Smooth muscle cell (in vitro differentiated cells): ENCODE data around the gene PCDHGB7. TPM values are rescaled to one million over a fixed set of nuclear protein-coding genes. Genes with fewer than 3 reads are reported as not detected.
"Not testable (repeated sequence)": the region's sequence is repeated elsewhere in the genome, so short reads cannot be mapped to it uniquely, and the experiment has no call there.

Experiments
- DNase-seq: peaks from one replicate; lab custom pipeline; 2025; ENCODE audit not compliant: unreplicated experiment; lab: John Stamatoyannopoulos, UW
- H2AFZ ChIP-seq: fragments of 200-600 bp; sonication (generic); 2 replicates; pipeline ENCODE4 v1.6.0; 2016; ENCODE audit warnings: antibody characterized with exemption, low read depth, mild to moderate bottlenecking
- H3F3A ChIP-seq: fragments of 200-600 bp; sonication (generic); 2 replicates; pipeline ENCODE4 v1.6.0; 2017; ENCODE audit warnings: antibody characterized with exemption, low read depth
- H3K27ac ChIP-seq: fragments of 200-600 bp; sonication (generic); 2 replicates; pipeline ENCODE4 v1.5.1; 2016; ENCODE audit warnings: low read depth, mild to moderate bottlenecking
- H3K27me3 ChIP-seq: fragments of 200-600 bp; sonication (generic); 2 replicates; pipeline ENCODE4 v1.6.1; 2016; ENCODE audit warnings: low read depth, mild to moderate bottlenecking
- H3K36me3 ChIP-seq: fragments of 200-600 bp; sonication (generic); 2 replicates; pipeline ENCODE4 v1.5.1; 2016; ENCODE audit warnings: low read depth
- H3K4me1 ChIP-seq: fragments of 200-600 bp; sonication (generic); 2 replicates; pipeline ENCODE4 v1.5.1; 2016; ENCODE audit warnings: low read depth
- H3K4me2 ChIP-seq: fragments of 200-600 bp; sonication (generic); 2 replicates; pipeline ENCODE4 v1.6.0; 2016; ENCODE audit warnings: mild to moderate bottlenecking
- H3K4me3 ChIP-seq: fragments of 200-600 bp; sonication (generic); 2 replicates; pipeline ENCODE4 v1.5.1; 2016; ENCODE audit warnings: mild to moderate bottlenecking
- H3K79me2 ChIP-seq: fragments of 200-600 bp; sonication (generic); 2 replicates; pipeline ENCODE4 v1.6.0; 2016; ENCODE audit warnings: low read depth, mild to moderate bottlenecking
- H3K9ac ChIP-seq: fragments of 200-600 bp; sonication (generic); 2 replicates; pipeline ENCODE4 v1.6.0; 2016; ENCODE audit warnings: low read depth
- H3K9me3 ChIP-seq: fragments of 200-600 bp; sonication (generic); replicated peaks from 2 replicates; pipeline ENCODE4 v1.5.1; 2016; ENCODE audit warnings: low read depth
- H4K20me1 ChIP-seq: fragments of 200-600 bp; sonication (generic); 2 replicates; pipeline ENCODE4 v1.6.0; 2016; ENCODE audit warnings: low read depth
- WGBS: methylation state at CpG from one replicate; pipeline ENCODE4 v1.1.7; 2016; ENCODE audit warnings: low lambda C conversion rate; 5-methylcytosine and 5-hydroxymethylcytosine counted together
- polyA plus RNA-seq: library from polyadenylated mRNA; unstranded; fragments of >200 nt; fragmentation: Nextera tagmentation; extraction: Ambion mirVana; gene quantifications from 2 replicates; pipeline ENCODE4 v1.2.1, GENCODE V29; 2016
- total RNA-seq: library from RNA; depleted of rRNA; stranded (reverse); fragments of >200 nt; gene quantifications from 2 replicates; pipeline ENCODE4 v1.2.3, GENCODE V29; 2014
- TF ChIP-seq, protein P1 (sequence below): fragments of 200-600 bp; sonication (generic); IDR thresholded peaks from 2 replicates; pipeline ENCODE4 v1.5.1; 2017; ENCODE audit warnings: borderline replicate concordance, mild to moderate bottlenecking, antibody characterized with exemption; ENCODE audit not compliant: insufficient read depth, poor library complexity, severe bottlenecking

PCDHGB7 gene
- total and polyA plus RNA-seq, 2 experiments from 2014 or later, result 24.6 to 25.3 TPM

DNA sequence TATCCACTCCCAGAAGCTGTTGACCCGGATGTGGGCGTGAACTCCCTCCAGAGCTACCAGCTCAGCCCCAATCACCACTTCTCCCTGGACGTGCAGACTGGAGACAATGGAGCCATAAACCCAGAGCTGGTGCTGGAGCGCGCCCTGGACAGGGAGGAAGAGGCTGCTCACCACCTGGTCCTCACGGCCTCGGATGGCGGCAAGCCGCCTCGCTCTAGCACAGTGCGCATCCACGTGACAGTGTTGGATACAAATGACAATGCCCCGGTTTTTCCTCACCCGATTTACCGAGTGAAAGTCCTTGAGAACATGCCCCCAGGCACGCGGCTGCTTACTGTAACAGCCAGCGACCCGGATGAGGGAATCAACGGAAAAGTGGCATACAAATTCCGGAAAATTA lies 24.2 kb upstream of the PCDHGB7 start:
- peaks cover 37% of the 10 kb centered on the region for H3K36me3 ChIP-seq
- 96% methylated on average over 21 of the region's 21 CpGs for WGBS
- H2AFZ ChIP-seq, result no peak overlapping the region
- H4K20me1 ChIP-seq, result no peaks in the 10 kb centered on the region
- H3K27me3 ChIP-seq, result no peaks in the 10 kb centered on the region
- no peaks in the 10 kb centered on the region for H3F3A ChIP-seq
- H3K79me2 ChIP-seq, result peaks cover 15% of the 10 kb centered on the region
- no peak overlapping the region for H3K9ac ChIP-seq
- H3K4me3 ChIP-seq, result no peak overlapping the region
- H3K4me1 ChIP-seq, result no peaks in the 10 kb centered on the region
- H3K27ac ChIP-seq, result no peak overlapping the region
- no peak overlapping the region for H3K4me2 ChIP-seq
- peaks cover 52% of the 10 kb centered on the region for H3K9me3 ChIP-seq
- DNase-seq, result no peak
- TF ChIP-seq, protein P1, sequence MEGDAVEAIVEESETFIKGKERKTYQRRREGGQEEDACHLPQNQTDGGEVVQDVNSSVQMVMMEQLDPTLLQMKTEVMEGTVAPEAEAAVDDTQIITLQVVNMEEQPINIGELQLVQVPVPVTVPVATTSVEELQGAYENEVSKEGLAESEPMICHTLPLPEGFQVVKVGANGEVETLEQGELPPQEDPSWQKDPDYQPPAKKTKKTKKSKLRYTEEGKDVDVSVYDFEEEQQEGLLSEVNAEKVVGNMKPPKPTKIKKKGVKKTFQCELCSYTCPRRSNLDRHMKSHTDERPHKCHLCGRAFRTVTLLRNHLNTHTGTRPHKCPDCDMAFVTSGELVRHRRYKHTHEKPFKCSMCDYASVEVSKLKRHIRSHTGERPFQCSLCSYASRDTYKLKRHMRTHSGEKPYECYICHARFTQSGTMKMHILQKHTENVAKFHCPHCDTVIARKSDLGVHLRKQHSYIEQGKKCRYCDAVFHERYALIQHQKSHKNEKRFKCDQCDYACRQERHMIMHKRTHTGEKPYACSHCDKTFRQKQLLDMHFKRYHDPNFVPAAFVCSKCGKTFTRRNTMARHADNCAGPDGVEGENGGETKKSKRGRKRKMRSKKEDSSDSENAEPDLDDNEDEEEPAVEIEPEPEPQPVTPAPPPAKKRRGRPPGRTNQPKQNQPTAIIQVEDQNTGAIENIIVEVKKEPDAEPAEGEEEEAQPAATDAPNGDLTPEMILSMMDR, result no peak

DNA sequence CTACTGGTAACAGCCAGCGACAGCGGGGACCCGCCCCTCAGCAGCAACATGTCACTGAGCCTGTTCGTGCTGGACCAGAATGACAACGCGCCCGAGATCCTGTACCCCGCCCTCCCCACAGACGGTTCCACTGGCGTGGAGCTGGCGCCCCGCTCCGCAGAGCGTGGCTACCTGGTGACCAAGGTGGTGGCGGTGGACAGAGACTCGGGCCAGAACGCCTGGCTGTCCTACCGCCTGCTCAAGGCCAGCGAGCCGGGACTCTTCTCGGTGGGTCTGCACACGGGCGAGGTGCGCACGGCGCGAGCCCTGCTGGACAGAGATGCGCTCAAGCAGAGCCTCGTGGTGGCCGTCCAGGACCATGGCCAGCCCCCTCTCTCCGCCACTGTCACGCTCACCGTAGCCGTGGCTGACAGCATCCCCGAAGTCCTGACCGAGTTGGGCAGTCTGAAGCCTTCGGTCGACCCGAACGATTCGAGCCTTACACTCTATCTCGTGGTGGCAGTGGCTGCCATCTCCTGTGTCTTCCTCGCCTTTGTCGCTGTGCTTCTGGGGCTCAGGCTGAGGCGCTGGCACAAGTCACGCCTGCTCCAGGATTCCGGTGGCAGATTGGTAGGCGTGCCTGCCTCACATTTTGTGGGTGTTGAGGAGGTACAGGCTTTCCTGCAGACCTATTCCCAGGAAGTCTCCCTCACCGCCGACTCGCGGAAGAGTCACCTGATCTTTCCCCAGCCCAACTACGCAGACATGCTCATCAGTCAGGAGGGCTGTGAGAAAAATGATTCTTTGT lies 22.9 kb upstream of the PCDHGB7 start:
- H3K4me1 ChIP-seq, H3K9ac ChIP-seq, H2AFZ ChIP-seq, H3K27ac ChIP-seq, H3K4me3 ChIP-seq, DNase-seq, H3K4me2 ChIP-seq, H3K27me3 ChIP-seq, H4K20me1 ChIP-seq, H3F3A ChIP-seq: not testable (repeated sequence)
- 98% methylated on average over 45 of the region's 53 CpGs for WGBS
- Histone ChIP-seq H3K79me2 (peaks cover 15% of the 10 kb centered on the region), H3K9me3 (peaks cover 51% of the 10 kb centered on the region), H3K36me3 (peaks cover 37% of the 10 kb centered on the region)

DNA sequence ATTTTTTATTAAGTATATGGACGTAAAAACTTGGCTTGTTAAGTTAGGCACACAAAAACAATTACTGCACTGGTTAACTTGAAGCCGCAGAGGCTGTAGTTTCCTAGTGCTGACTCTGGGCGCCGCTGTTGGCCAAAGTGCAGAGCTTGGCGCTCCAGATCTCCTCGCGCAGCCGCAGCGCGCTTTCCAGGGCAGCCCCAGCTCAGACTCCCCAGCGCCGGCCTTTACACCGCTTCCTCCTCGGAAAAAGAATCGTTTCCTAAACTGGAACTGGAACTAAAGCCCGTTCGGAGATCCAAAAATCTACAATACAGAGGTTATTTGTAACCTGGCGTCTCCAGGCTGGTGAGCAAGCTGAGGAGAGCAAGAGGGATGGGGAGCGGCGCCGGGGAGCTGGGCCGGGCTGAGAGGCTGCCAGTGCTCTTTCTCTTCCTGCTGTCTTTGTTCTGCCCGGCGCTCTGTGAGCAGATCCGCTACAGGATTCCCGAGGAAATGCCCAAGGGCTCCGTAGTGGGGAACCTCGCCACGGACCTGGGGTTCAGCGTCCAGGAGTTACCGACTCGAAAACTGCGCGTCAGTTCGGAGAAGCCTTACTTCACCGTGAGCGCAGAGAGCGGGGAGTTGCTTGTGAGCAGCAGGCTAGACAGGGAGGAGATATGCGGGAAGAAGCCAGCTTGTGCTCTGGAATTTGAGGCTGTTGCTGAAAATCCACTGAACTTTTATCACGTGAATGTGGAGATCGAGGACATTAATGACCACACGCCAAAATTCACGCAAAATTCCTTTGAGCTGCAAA lies 19.5 kb upstream of the PCDHGB7 start, which contains the start of gene PCDHGB5:
PCDHGB5 (plus strand) TSS at position 192 of the 796 bp plus-strand sequence; CDS start at position 373, 181 bp downstream.
- not testable (repeated sequence) for H3F3A ChIP-seq, H3K27me3 ChIP-seq, H3K27ac ChIP-seq, H3K4me3 ChIP-seq, H3K4me1 ChIP-seq, H2AFZ ChIP-seq, H3K36me3 ChIP-seq, H3K9ac ChIP-seq, DNase-seq, H3K4me2 ChIP-seq, H4K20me1 ChIP-seq, H3K79me2 ChIP-seq
- H3K9me3 ChIP-seq, result peaks cover 31% of the 10 kb centered on the region
- 83% methylated on average over 26 of the region's 43 CpGs for WGBS

DNA sequence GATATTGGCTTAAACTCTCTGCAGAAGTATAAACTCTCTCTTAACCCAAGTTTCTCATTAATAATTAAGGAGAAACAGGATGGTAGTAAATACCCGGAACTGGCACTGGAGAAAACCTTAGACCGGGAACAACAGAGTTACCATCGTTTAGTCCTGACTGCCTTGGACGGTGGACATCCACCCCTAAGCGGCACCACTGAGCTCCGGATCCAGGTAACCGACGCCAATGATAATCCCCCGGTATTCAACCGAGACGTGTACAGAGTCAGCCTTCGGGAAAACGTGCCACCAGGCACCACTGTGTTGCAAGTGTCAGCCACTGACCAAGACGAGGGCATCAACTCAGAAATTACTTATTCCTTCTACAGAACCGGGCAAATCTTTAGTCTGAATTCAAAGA lies 18.9 kb upstream of the PCDHGB7 start:
- Histone ChIP-seq H3F3A (no peaks in the 10 kb centered on the region), H3K9ac (no peak overlapping the region), H3K9me3 (peaks cover 25% of the 10 kb centered on the region), H3K4me2 (no peak overlapping the region), H3K27ac (no peak overlapping the region), H4K20me1 (no peaks in the 10 kb centered on the region), H3K4me3 (no peak overlapping the region), H2AFZ (no peak overlapping the region), H3K27me3 (no peaks in the 10 kb centered on the region), H3K36me3 (peaks cover 4% of the 10 kb centered on the region), H3K4me1 (no peaks in the 10 kb centered on the region), H3K79me2 (peaks cover 3% of the 10 kb centered on the region)
- 96% methylated on average over 15 of the region's 15 CpGs for WGBS
- DNase-seq, result no peak
- TF ChIP-seq, protein P1, result no peak
